Measurements from ENCODE around the gene PDLIM1.
"Not testable (repeated sequence)": the region's sequence is repeated elsewhere in the genome, so short reads cannot be mapped to it uniquely, and the experiment has no call there.

- TF ChIP-seq CTCF (IDR thresholded peaks at IDR 0.05): not testable (repeated sequence)
- peak in 1 of 2 donors; percentile 56 for TF ChIP-seq POLR2A (IDR thresholded peaks at IDR 0.05)
These were observed 59.9 kb downstream of the PDLIM1 start for GRCh38 chr10:95230677-95231586.

All from adrenal gland (tissue), 5 donors.